ENCODE results near the gene NYAP2.

DNA sequence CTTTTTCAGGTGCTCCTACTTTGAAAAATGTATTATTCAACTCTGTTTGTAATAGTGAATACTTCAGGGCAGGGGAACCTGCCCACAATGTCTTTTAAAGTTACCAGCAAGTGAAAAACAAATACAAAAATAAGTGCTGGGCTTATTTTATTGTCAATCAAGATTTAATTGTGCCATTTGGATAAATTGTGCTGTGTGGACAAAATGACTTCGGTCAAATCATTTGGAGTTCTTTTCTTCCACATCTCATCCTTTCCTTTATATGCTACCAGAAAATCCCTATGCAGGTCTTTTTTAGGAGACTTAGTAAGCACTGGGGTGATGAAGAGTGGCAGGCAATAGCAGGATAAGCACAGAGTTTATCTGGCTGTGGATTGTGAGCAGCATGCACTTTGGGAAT, 63.9 kb downstream of the NYAP2 start:
- TF ChIP-seq, protein P1, sequence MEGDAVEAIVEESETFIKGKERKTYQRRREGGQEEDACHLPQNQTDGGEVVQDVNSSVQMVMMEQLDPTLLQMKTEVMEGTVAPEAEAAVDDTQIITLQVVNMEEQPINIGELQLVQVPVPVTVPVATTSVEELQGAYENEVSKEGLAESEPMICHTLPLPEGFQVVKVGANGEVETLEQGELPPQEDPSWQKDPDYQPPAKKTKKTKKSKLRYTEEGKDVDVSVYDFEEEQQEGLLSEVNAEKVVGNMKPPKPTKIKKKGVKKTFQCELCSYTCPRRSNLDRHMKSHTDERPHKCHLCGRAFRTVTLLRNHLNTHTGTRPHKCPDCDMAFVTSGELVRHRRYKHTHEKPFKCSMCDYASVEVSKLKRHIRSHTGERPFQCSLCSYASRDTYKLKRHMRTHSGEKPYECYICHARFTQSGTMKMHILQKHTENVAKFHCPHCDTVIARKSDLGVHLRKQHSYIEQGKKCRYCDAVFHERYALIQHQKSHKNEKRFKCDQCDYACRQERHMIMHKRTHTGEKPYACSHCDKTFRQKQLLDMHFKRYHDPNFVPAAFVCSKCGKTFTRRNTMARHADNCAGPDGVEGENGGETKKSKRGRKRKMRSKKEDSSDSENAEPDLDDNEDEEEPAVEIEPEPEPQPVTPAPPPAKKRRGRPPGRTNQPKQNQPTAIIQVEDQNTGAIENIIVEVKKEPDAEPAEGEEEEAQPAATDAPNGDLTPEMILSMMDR (IDR thresholded peaks at IDR 0.05) = no peak
- TF ChIP-seq POLR2A (IDR thresholded peaks at IDR 0.05) = no peak

Measured in transverse colon (tissue), 3 donors.